K562 (cell line): Measurements from ENCODE around the gene CFAP70.

ENCODE experiments used
- GABPA ChIP-seq: fragments of 200-800 bp; sonication (Bioruptor generic); conservative IDR thresholded peaks from 2 replicates; pipeline ENCODE4 v1.6.1; 2016; ENCODE audit warnings: low read depth, missing genetic modification characterization, missing compliant biosample characterization
- TF ChIP-seq, protein P1 (sequence below), 3 experiments: IDR thresholded peaks in 2 of 3; conservative IDR thresholded peaks in 1 of 3; 2 replicates each; pipeline ENCODE4 v1.5.1; 2011 to 2012; ENCODE audit warnings: low read length in 3 of 3, mild to moderate bottlenecking in 3 of 3, control low read depth in 2 of 3, improper control_type of control experiment in 1 of 3, inconsistent platforms in 1 of 3, low read depth in 1 of 3, mixed read lengths in 1 of 3, moderate library complexity in 1 of 3; ENCODE audit not compliant: insufficient read depth in 2 of 3
- TF ChIP-seq, protein P2 (sequence below): sonication (generic); formaldehyde crosslinking; IDR thresholded peaks from 2 replicates; pipeline ENCODE4 v1.9.0; 2022; ENCODE audit warnings: mild to moderate bottlenecking, missing genetic modification reagents

DNA sequence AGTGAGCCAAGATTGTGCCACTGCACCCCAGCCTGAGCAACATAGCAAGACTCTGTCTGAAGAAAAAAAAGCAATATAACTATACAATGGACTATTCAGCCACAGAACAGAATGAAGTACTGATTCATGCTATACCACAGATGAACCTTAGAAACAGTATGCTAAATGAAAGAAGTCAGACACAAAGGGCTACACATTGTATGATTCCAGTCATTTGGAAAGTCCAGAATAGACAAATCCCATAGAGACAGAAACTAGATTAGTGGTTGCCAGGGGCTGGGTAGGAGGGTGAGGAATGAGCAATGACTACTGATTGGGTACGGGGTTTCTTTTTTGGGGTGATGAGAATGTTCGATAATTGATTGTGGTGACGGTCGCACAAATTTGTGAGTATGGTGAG lies 9.6 kb upstream of the CFAP70 start:
- TF ChIP-seq, protein P1, sequence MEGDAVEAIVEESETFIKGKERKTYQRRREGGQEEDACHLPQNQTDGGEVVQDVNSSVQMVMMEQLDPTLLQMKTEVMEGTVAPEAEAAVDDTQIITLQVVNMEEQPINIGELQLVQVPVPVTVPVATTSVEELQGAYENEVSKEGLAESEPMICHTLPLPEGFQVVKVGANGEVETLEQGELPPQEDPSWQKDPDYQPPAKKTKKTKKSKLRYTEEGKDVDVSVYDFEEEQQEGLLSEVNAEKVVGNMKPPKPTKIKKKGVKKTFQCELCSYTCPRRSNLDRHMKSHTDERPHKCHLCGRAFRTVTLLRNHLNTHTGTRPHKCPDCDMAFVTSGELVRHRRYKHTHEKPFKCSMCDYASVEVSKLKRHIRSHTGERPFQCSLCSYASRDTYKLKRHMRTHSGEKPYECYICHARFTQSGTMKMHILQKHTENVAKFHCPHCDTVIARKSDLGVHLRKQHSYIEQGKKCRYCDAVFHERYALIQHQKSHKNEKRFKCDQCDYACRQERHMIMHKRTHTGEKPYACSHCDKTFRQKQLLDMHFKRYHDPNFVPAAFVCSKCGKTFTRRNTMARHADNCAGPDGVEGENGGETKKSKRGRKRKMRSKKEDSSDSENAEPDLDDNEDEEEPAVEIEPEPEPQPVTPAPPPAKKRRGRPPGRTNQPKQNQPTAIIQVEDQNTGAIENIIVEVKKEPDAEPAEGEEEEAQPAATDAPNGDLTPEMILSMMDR (IDR thresholded peaks at IDR 0.05 in 2 of 3, conservative IDR thresholded peaks at IDR 0.05 in 1 of 3; ENCODE audit: insufficient read depth in 2 of 3, low read depth in 1 of 3, low read length in 3 of 3), result no peak
- TF ChIP-seq, protein P2, sequence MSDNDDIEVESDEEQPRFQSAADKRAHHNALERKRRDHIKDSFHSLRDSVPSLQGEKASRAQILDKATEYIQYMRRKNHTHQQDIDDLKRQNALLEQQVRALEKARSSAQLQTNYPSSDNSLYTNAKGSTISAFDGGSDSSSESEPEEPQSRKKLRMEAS (CRISPR knock-in tag), result no peak
- no peak for TF ChIP-seq GABPA (tag)
